HG03097 (cell line): ENCODE data around the gene CFL1.
"Not testable (repeated sequence)": the region's sequence is repeated elsewhere in the genome, so short reads cannot be mapped to it uniquely, and the experiment has no call there.

Experiments used
- ATAC-seq: cut with Tn5 transposase; IDR thresholded peaks from one replicate; pipeline ENCODE4 v1.9.1; 2021; ENCODE audit not compliant: unreplicated experiment, low FRiP score

Gene CFL1

DNA sequence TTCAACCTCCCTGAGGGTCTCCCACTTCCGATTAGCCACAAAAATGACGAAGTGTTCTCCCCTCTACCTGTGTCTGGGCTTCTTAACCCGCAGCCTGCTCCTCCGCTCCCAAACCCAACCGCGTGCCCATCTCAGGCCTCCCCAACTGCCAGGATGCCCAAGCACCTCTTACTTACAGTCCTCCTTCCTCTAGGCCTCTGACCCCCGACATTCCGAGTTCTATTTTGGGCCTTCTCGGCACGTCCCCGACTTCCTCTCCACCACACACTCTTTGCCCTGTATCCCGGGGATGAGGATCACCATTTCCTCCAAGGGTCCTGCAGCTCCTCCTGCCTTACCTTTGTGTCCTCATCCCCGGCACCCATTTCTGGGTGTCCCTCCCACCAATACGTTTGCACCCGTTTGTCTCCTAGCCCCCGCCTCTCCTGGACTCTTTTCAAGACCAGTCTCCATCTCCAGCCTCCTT lies 1.9 kb upstream of the CFL1 start:
- no peak for ATAC-seq

DNA sequence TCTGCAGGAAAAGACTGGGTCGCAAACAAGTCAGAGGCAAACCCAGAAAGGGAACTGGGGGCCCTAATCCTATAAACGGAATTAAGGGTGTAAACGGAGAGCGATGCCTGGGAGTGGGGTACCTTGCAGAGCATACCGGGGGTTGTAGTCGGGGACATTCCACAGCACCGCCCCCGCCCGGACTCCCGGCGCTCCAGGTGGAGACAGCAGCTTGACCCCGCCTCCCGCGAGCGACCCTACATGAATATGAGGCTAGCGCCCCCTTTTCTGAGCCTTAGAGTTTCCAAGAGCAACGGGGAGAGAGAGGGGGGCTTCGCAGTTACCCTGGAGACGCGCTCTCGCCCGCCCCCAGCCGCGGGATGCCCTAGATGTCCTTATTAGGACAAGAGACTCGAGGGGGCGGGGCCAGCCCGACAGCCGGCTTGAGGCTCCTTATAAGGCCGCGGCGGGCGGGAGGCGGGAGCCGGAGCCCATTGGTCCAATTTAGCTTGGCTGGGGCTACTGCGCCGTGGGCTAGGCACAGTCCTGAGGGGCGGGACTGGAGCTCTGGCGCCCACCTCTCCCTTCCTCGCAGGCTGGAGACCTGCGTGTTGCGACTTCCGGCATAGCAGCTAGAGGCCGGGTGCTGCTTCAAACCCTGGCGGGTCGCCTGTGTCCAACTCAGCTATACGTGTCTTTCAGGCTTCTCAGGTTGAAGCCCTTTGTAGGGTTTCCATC lies 1.3 kb upstream of the CFL1 start:
- peak; percentile 39 for ATAC-seq

DNA sequence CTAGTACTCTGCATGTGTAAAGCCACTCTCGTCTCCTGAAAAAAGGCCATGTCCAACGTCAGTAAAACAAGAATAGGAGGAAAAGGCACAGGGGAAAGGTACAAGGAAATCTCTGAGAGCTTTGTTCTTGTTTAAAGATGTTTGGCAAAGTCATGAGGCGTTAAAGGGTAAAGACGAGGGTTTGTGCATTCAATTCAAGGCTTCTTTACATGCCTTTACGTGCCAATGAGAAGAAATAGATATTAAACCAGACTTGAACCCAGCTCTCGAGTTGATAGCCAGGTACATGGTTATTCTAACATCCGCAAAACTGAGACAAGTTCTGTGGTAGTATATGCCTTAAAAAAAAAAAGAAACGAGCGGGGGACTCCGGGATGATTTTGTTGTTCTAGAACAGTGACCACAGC lies 704 bp upstream of the CFL1 start:
- ATAC-seq: no peak

DNA sequence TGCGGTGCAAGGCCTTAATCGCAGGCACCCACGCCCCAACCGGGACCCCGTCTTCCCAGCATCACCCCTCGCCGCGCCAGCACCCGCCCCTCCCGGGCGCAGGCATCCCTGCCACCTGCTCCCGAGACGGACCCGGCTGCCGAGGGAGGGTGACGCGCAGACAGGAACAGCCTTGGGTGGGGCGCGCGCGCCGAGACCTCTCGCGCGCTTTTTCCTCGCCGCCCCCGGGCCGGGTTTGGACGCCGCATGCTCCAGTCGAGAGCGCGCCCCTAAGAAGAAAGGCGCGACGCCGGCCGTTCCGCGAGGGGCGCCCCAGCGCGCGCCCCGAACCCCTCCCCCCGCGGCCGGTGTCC lies 504 bp downstream of the CFL1 start:
- peak; percentile 9 for ATAC-seq

DNA sequence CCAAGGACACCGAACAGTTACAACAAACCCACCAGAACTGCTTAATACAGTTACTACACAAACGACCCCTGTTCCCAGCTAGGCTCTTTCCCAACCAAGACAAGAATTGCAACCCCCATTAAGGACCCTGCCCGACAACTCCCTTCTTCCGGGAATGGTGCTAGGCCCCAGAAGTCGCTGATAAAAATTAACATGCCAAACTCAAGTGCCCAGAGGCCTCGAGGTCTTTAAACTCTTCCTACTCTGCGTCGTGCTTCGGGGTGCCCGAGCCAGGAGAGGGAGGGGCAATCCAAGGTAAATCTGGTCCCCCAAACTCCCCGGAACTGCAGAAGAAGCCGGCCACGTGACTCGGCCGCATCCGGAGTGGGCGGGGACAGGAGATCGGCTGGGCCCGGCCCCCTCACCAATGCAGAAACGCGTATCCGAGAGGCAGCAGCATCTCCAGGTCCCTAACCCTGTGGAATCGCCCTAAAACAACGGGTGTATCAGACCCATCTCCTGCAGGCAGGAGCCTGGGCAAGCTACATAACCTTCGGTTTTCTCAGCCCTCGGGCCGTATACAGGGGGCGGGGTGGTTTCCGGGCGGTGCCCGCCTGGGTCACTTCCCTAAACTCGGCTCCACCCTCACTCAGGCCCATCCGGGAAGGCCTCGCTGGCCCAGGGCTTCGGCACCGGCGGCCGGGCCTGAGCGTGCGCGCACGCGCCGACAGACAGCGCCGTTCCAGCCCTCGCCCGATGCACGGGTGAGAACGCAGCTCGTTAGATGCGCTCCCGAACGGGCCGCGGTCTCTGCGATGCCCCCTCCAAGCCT lies 1.1 kb downstream of the CFL1 start:
- peak; percentile 20 for ATAC-seq

DNA sequence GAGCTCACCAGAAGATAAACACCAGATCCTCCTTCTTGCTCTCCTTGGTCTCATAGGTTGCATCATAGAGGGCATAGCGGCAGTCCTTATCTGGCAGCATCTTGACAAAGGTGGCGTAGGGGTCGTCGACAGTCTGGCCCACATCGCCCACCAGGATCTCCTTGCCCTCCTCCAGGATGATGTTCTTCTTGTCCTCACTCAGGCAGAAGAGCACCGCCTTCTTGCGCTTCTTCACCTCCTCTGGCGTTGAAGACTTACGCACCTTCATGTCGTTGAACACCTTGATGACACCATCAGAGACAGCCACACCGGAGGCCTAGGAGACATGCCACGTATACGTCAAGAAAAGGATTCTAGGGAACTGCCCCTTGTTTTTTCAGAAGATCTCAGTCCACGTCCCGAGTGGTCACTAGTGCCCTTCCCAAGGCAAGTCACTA lies 2.0 kb downstream of the CFL1 start:
- ATAC-seq: no peak

DNA sequence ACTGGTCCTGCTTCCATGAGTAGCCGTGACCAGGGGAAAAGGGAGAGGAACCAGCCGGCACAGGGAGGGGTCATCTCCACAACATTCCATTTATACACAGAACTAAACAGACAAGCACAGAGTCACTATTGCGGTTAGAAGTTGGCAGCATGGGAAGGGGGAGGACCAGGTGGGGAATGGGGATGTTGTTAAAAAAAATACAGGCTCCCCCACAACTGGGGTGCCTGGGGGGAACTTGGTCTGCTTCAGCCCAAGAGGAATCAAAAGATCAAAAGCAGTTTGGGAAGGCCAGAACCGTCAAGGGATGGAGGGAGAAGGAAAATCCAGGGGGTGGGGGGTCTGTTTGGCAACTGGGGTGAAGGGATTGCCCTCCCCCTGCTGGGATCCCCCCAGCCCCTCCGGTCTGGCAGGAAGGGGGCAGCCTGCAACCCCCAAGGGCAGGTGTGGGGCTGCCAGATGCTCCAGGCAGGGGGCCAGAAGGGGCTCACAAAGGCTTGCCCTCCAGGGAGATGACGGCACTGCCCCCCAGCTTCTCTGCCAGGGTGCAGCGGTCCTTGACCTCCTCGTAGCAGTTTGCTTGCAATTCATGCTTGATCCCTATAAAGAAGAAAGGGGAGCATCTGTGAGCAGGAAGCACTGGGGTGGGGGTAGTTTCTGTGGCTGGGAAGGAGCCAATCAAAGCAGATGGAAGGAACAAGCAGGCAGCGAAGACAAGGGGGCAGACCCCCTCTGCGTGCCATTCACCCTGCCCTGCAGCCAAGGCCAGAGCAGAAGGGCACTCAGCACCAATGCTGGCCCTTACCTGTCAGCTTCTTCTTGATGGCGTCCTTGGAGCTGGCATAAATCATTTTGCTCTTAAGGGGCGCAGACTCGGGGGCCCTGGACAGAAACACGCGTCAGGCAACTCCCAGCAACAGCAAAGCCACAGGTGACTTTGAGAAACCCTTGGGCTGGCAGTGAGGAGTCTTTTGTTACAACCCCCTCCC lies 2.8 kb downstream of the CFL1 start:
- no peak for ATAC-seq

DNA sequence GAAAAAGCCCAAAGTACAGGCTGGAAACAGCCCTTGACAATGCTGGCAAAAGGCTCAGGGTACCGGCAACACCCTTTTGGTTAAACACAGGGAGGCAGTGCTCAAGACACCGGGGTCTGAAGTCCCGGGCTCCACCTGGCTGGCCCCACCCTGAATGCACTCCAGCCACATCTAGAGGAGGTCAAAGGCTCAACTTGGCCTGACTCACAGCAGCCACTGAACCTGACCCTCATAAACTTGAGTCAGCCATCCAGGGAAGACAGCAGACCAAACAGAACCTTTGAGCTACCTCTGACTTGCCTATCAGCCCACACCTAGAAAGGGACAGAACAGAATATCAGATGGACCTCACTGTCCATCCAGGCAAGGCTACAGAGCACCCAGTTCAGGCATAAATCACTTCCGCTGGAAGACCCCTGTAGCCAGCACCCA lies 3.8 kb downstream of the CFL1 start:
- ATAC-seq: no peak

DNA sequence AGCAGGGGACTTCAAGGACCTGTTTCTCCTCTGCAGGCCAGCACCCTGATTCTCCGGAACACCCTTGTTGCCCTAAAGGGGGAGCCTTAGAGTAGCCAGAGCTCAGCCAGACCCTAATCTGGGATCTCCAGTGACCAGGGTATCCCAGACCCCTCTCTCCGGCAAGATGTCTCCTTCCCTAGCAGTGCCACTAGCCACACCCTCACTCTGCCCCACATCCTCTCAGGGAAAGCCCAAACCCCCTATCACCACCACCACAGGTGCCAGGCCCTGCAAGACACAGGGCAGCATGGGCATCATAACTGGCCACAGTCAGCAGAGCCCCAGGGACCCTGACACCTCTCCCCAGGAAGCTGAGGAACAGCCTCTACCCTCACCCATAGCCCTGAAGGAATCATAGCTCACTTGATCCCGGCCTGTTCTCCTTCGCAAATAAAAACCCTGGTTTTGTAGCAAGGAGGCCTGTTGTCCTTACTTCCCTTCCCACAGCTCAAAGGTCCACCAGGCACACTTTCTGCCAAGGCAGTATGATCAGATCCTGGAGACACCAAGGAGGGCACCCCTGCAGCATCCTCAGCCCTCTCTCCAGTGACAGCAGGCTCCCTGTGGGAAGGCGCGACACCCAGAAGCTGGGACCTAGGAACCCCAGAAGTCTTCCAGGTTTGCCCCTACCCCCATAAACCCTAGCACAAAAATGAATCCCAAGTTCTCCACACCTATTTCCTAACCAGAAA lies 4.6 kb downstream of the CFL1 start:
- no peak for ATAC-seq

DNA sequence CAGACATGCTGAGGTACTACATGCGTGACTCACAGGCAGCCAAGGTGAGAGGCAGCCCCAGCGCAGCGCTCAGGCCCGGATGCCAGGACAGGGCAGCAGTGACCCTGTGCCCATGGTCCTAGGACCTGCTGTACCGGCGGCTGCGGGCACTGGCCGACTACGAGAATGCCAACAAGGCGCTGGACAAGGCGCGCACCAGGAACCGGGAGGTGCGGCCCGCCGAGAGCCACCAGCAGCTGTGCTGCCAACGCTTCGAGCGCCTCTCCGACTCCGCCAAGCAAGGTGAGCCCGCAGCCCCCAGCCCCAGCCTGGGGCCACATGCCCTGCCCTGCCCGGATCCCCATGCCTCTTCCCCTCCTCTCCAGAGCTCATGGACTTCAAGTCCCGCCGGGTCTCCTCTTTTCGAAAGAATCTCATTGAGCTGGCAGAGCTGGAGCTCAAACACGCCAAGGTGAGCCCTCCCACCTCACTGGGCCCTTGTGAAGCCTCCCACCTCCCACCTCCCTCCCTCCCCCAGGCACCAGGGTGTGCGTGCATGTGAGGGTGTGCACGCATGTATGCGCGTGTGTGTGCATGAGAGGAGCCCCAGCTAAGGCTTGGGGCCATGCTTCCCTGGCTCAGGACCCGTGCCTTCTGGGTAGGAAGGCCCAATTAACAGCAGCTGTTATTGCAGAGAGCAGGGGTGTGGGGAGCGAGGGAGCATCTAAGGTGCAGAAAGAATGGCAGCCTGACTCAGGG lies 5.3 kb downstream of the CFL1 start:
- no peak for ATAC-seq

DNA sequence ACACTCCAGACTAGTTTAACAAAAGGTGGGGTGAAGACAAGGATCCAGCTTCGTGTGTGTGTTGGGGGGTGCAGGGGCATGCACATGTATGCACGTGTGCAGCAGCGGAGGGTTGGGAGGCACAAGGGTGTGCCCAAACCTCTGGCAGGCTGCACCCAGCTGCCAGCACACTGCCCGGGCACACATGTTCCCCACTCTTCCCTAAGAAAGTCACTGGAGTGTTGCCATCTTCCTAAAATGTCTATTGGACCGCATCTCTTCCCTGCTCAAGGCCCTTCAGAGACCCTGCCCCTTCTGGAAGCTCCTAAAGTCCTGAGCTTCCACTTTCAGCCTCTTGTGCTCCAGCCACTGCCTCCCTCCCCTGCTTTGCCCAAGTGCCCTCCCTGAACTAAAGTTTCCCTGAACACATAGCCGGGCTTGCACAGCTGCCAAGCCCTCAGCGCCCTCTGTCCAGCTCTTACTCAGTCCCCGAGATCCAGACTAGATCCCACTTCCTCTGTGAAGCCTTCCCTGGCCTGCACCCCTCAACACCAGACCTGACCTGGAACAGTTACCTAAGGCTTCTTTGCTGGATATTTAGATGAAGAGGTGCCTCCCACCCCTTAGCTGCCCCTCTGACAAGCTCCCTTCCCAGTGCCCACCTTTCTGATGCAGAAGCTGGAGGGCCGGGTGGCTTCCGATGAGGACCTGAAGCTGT lies 6.0 kb downstream of the CFL1 start:
- ATAC-seq: no peak

DNA sequence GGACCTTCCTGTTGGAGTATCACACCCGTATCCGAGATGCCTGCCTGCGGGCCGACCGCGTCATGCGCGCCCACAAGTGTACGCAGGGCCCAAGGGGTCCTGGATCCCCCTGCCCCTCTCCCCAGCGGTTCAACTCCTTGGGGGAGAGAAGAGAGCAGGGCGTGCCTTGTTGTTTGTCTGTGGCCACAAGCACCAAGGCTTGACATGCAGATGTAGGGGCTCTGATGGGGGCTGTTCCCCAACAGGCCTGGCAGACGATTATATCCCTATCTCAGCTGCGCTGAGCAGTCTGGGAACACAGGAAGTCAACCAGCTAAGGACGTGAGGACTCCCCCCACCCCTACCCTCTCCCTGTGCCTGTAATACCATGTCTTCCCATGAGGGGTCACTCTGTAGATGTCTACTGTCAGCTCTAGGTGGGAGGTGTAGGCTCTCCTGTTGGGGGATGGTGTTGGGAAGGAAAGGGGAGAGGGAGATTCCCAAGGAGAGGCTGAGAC lies 6.8 kb downstream of the CFL1 start:
- no peak for ATAC-seq

DNA sequence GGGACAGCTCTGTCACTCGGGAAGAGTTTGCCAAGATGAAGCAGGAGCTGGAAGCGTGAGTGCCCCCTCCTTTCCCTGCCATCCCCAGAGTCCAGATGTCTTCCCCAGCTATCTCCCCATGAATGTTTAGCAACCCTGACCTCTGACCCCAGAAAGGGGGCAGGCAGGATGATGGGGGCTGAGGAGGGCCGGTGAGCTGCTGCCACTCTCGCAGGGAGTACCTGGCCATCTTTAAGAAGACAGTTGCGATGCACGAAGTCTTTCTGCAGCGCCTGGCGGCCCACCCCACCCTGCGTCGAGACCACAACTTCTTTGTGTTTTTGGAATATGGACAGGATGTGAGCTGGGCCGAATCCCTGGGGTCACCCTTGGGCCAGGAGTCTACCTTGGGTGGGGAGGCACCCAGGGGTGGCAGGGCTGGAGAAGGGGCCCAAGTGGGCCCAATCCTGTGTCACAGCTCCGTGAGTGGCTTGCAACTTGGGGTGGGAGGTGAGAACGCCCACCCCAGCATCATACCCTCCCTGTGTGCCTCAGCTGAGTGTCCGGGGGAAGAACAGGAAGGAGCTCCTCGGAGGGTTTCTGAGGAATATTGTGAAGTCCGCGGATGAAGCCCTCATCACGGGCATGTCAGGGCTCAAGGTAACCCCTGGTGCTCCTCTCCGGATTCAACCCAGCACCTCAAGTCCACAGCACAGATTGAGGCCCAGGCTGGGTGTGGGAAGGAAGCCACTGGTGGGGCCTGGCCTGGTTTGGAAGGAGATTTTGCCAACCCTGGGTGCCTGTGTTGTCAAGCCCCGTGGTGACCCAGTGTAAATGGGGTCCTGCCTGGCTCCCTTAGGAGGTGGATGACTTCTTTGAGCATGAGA lies 7.5 kb downstream of the CFL1 start:
- no peak for ATAC-seq

DNA sequence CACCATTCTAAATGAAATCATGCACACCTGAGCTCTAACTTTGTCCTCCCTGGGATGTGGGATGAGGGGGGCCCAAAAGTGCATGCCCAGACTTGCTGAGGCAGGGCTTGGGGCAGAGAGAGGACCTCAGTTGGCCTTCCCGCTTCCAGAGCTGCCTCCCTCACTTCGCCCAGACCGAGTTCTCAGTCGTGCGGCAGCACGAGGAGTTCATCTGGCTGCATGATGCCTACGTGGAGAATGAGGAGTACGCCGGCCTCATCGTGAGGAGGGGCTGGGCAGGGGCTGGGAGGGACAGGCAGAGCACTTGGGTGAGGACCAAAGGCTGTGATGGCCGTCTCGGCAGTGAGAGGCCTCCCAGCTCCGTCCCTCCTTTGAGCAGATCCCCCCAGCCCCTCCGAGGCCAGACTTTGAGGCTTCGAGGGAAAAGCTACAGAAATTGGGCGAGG lies 8.2 kb downstream of the CFL1 start:
- no peak for ATAC-seq

DNA sequence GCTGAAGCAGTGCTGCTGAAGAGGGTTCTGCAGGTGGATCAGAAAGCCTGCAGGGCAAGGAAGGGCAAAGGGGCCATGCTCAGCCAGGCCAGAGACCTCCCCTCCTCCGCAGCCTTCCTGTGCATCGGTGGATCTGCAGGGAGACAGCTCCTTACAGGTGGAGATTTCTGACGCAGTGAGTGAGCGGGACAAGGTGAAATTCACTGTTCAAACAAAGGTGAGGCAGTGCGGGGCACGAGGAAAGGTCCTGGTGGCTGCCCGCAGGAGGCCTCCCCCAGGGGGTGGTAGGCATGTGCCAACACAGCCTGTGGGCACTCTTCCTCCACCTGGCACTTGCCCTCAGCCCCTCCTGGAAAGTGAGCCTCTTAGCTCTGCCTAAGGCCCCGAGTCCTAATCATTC lies 8.6 kb downstream of the CFL1 start:
- no peak for ATAC-seq

DNA sequence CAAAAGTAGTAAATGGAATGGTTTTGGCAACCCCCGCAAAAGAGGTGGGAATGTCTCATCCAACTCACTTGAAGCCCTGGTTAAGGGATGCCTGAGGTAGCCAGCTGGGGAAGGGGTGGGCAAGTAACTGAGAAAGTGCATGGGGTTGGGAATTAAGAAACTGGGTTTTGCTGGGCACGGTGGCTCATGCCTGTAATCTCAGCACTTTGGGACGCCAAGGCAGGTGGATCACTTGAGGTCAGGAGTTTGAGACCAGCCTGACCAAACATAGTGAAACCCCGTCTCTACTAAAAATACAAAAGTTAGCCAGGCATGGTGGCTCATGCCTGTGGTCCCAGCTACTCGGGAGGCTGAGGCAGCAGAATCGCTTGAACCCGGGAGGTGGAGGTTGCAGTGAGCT lies 9.3 kb downstream of the CFL1 start:
- not testable (repeated sequence) for ATAC-seq

DNA sequence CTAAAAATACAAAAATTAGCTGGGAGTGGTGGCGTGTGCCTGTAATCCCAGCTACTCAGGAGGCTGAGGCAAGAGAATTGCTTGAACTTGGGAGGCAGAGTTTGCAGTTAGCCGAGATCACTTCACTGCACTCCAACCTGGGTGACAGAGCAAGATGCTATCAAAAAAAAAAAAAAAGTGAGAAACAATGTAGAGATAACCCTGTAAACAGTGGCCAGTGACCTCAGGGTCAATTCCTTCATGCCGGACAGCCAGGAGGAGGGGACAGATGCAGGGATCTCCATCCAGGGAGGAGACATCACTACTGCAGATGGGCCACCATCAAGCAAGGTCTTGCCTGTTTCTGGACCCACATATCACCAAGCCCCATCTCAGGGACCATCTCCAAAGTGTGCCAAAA lies 10.2 kb downstream of the CFL1 start:
- ATAC-seq: no peak
